Activated CD4-positive, alpha-beta T cell treated with anti-CD3 and anti-CD28 coated beads, Interleukin-2, amount 10 ng/mL, durations not matched to agents 24 days and 14 days (primary cell): ENCODE measurements around the gene ADAM10. TPM values are rescaled to one million over a fixed set of nuclear protein-coding genes. Genes with fewer than 3 reads are reported as not detected.

ENCODE experiments used
- DNase-seq: peaks from one replicate; pipeline ENCODE4 v3.0.0; 2022
- H3K27ac Mint-ChIP-seq: one replicate; pipeline ENCODE4 v1.8.0; 2022; ENCODE audit warnings: mild to moderate bottlenecking, mixed read lengths
- H3K27me3 Mint-ChIP-seq: one replicate; pipeline ENCODE4 v1.8.0; 2022; ENCODE audit warnings: mixed read lengths
- H3K36me3 Mint-ChIP-seq: one replicate; pipeline ENCODE4 v1.8.0; 2022; ENCODE audit warnings: low read depth, mild to moderate bottlenecking, mixed read lengths
- H3K4me1 Mint-ChIP-seq: one replicate; pipeline ENCODE4 v1.8.0; 2021; ENCODE audit warnings: mixed read lengths
- H3K4me3 Mint-ChIP-seq: one replicate; pipeline ENCODE4 v1.8.0; 2022; ENCODE audit warnings: mild to moderate bottlenecking, moderate library complexity, mixed read lengths
- H3K9me3 Mint-ChIP-seq: one replicate; pipeline ENCODE4 v1.8.0; 2021; ENCODE audit warnings: mixed read lengths
- intact Hi-C: fragments of 100-400 bp; cut with micrococcal nuclease; formaldehyde crosslinking; loops from one replicate; pipeline ENCODE4 v1.15.1; 2023
- total RNA-seq: library from RNA; stranded (reverse); gene quantifications from 2 replicates; pipeline ENCODE4 v1.2.3, GENCODE V29; 2022

The ADAM10 gene
- total RNA-seq, 1 donor from 2014 or later = 103 TPM

DNA sequence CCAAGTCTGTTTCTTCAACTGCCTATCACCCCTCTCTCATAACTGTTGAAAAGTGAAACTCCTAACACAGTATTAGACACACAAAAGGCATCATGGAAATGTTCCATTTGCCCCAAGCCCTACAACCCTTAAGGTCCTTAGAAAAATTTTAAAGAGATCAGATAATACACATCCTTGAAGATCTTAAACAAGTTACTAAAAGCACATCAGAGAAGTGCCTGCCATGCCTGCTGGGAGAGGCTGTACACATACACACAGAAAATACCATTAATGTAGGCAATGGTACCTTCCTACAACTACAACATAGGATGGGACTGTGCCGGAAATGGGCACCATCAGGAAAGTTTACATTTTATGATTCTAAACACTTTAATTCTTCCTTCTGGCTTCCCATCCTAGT is 3.3 kb downstream of the ADAM10 start:
- intact Hi-C loops = loop anchor here (5.0 to 10.0 kb wide), 7 partner anchors 39 to 474 kb away; partner anchors contain the start of gene CCNB2
- peak overlapping the region; percentile 37 for H3K4me3 Mint-ChIP-seq
- H3K36me3 Mint-ChIP-seq = peaks cover 33% of the 10 kb centered on the region
- H3K27me3 Mint-ChIP-seq = no peaks in the 10 kb centered on the region
- no peak overlapping the region for H3K27ac Mint-ChIP-seq
- H3K9me3 Mint-ChIP-seq = no peaks in the 10 kb centered on the region
- H3K4me1 Mint-ChIP-seq = peaks cover 55% of the 10 kb centered on the region
- DNase-seq = no peak

DNA sequence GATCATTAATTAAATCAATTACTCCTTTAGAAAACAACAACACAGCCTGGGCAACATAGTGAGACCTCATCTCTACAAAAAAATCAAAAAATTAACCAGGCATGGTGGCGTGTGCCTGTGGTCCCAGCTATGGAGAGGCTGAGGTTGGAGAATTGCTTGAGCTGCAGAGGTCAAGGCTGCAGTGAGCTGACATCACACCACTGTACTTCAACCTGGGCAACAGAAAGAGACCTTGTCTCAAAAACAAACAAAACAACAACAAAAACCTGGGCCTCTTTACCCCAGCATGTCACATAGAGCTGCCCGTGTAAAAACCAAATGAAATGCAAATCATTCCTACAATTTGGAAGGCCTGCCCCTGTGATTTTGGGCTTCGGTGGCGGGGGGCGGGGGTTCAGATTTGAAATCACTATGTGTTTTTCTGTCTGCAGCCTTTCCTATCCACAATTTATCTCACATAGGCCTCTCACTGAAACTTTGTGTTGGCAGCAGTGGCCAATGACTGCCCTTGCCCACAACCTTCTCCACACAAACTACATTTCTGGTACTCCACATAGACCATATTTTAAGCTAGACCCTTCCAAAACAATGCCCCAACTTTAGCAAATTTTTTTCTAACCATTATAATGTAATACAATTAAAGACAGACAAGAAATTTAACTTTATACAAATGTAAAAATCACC is 6.5 kb downstream of the ADAM10 start:
- DNase-seq = no peak
- Mint-ChIP-seq H3K27me3 (no peaks in the 10 kb centered on the region), H3K9me3 (no peaks in the 10 kb centered on the region), H3K4me1 (peaks cover 57% of the 10 kb centered on the region), H3K36me3 (peaks cover 29% of the 10 kb centered on the region), H3K4me3 (no peak overlapping the region), H3K27ac (peak overlapping the region; percentile 37)
- intact Hi-C loops = loop anchor here (10.0 kb wide), 1 partner anchor 362 kb away; the partner anchor contains the start of gene CCNB2

DNA sequence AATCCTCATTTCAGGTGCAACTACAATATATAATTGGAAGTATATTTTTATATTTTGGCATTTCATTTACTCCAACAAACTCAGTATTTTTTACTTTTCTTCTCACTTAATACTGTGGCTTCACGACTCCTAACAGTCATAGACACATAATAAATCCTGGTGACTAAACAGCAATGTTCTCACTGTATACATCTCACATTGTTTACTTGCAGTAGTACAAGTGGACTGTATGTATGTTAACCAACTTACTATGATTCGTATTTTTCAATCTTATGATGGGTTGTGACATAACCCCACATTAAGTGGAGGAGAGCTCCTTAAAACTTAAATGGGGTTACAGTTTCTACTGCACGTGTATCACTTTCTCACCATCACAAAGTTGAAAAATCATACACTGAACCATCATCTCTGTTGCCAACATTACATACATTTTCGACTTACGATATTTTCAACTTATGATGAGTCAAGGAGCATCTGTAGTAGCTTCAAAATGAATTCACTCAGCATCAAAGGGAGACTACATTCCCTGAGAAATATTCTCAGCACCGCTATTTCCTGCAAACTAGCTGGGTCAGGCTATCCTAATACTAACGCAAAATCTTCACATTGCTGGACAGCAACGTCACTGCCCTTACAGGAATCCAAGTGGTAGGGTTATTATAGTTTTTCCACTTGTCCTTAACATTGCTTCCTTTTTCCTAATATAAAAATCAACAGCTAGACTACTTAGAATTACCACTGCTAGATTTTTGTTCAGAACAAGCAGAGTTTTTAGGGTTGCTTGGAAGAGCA is 7.3 kb downstream of the ADAM10 start:
- Mint-ChIP-seq H3K4me1 (peaks cover 62% of the 10 kb centered on the region), H3K36me3 (peaks cover 26% of the 10 kb centered on the region), H3K4me3 (no peak overlapping the region), H3K27ac (no peak overlapping the region), H3K9me3 (no peaks in the 10 kb centered on the region), H3K27me3 (no peaks in the 10 kb centered on the region)
- intact Hi-C loops = loop anchor here (10.0 kb wide), 1 partner anchor 363 kb away; the partner anchor contains the start of gene CCNB2
- no peak for DNase-seq

DNA sequence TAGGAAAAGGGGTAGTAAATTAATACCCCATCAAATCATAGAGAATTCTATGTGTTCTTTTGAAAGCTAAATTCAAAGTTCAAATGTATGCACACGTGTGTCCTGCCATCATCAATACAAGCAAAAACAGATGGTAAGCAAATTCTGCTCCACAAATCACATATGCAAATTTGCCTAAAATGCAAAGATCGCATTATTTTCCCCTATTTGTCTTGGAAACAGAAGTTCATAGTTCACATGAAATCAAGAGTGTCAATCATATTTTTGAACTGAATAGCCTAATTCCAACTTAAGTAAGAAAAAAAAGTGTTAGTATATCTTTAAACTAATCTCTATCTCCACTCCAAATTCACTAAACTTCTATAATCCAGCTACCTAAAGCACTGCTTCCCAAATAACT is 8.5 kb downstream of the ADAM10 start:
- intact Hi-C loops = loop anchor here (10.0 kb wide), 1 partner anchor 364 kb away; the partner anchor contains the start of gene CCNB2
- Mint-ChIP-seq H3K27ac (no peak overlapping the region), H3K27me3 (no peaks in the 10 kb centered on the region)

DNA sequence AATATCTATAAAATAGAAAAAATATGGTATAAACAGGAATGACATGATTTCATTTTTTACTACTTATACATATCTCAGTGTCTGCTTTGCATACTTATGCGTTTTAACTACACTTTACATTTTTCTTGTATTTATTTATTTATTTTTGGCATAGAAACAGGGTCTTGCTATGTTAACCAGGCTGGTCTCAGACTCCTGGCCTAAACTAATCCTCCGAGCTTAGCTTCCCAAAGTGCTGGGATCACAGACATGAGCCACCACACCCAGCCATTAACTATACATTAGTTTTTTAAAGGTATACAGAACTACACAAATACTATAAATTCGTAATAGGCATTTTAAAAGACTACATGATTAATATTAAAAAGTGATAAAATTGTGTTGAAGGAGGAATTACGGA is 9.1 kb downstream of the ADAM10 start:
- no peak overlapping the region for H3K4me3 Mint-ChIP-seq
- intact Hi-C loops = loop anchor here (10.0 kb wide), 1 partner anchor 364 kb away; the partner anchor contains the start of gene CCNB2

More for the DNA sequence above, 8.5 kb downstream of the ADAM10 start:
- H3K36me3 Mint-ChIP-seq = peaks cover 23% of the 10 kb centered on the region
- peak; percentile 13 for DNase-seq
- no peak overlapping the region for H3K4me3 Mint-ChIP-seq
- H3K4me1 Mint-ChIP-seq = peaks cover 62% of the 10 kb centered on the region
- no peaks in the 10 kb centered on the region for H3K9me3 Mint-ChIP-seq

DNA sequence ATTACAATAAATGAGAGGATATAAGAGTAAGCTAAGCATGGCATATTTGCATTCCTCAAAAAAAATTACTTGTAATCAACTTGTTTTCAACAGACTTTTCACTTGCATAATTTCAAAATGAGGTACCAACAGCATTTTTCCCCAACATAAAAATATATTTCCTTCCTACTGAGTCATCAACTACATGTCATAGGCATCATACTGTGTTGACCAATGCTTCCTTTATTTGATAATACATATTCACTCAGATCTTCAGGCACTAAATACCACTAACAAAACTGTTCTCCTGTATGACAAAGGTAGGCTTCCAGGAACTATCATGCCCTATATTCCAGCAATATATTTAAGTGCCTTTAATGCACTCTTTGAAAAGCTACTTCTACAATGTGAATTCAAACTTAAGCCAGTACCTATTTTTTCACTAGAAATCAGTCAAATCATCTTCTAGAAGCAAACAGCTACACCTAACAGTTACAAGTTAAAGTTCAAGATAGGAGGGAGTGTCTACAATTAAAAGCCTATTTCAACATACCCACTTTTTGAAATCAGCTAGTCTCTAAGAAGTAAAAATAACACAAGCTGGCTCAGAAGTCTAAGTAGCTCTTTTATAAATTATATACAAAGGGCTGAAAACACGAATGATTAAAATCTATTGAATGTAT is 11.3 kb downstream of the ADAM10 start:
- no peak for DNase-seq
- intact Hi-C loops = loop anchor here (1.0 kb wide), 1 partner anchor 10 kb away; no protein-coding TSS in a partner anchor
- Mint-ChIP-seq H3K4me1 (peaks cover 54% of the 10 kb centered on the region), H3K4me3 (peak overlapping the region; percentile 22), H3K9me3 (no peaks in the 10 kb centered on the region), H3K27me3 (no peaks in the 10 kb centered on the region), H3K27ac (peak overlapping the region; percentile 81), H3K36me3 (peaks cover 15% of the 10 kb centered on the region)

More for the DNA sequence above, 9.1 kb downstream of the ADAM10 start:
- no peaks in the 10 kb centered on the region for H3K27me3 Mint-ChIP-seq
- H3K4me1 Mint-ChIP-seq = peaks cover 61% of the 10 kb centered on the region
- no peak overlapping the region for H3K27ac Mint-ChIP-seq
- H3K36me3 Mint-ChIP-seq = peaks cover 22% of the 10 kb centered on the region
- peak; percentile 3 for DNase-seq
- no peaks in the 10 kb centered on the region for H3K9me3 Mint-ChIP-seq

DNA sequence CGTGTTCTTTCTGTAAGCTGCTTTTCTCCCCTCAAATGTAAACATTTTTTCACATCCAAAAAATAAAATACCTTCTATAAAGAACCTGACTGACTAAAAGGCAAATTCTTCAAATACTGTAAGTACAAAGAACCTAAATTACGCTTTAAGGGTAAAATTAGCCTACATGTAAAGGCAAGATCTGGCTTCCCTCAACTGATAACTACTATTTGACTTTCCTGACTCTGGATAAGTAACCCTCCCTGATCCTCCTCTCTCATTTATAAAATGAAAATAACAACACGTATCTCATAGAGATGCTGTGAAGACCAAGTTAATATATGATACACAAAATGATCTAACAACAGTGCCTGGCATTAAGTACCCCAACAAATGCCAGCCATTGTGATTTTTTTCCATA is 12.2 kb downstream of the ADAM10 start:
- DNase-seq = no peak
- Mint-ChIP-seq H3K36me3 (peaks cover 14% of the 10 kb centered on the region), H3K27me3 (no peaks in the 10 kb centered on the region), H3K27ac (no peak overlapping the region), H3K4me3 (no peak overlapping the region), H3K4me1 (peaks cover 52% of the 10 kb centered on the region), H3K9me3 (no peaks in the 10 kb centered on the region)
- intact Hi-C loops = no loop called here

DNA sequence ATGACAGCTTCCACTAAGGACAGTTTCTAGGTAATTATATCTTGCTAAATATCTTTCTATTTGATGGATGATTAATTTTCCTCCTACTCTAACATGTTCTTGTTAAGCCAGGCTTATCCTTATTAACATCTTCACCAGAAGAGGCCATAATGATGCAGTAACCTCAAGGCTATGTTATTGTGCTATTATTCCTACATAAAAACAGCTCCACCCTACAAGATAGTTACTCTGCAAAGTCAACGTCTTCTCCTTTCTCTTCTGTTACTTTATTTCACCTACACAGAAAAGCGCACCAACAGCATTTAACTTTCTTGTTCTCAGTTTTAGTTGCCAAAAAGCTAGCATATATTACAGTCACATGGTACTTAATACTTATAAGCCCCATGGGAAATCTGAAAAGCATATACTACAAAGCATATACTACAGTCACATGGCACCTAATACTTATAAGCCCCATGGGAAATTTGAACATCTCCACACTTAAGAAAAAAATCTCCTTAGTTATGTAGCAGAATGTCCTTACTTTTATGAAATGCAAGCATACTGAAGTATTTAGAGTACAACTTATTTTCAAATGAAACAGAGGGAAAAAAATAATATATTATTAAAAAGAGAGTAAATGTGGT is 13.4 kb downstream of the ADAM10 start:
- DNase-seq = peak; percentile 19
- Mint-ChIP-seq H3K9me3 (no peaks in the 10 kb centered on the region), H3K27ac (no peak overlapping the region), H3K4me1 (peaks cover 50% of the 10 kb centered on the region), H3K27me3 (no peaks in the 10 kb centered on the region), H3K36me3 (peaks cover 20% of the 10 kb centered on the region), H3K4me3 (no peak overlapping the region)
- intact Hi-C loops = no loop called here

DNA sequence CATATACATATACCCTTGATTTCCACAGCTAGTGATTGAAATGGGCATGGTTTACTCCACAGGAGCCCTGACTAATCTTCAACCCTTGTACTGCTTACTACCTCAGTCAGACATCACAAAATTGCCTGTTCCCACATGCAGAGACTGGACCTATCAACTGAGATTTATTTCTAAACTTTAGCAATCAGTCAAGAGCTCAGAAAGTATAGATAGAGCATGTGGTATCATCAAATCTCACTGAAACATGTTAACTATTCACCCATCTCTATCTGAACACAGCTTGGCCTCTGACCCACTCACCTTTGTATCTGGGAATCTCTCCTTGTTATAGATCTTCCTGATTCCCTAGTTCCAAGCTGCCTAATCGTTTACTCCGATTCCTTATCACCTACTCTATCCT is 14.6 kb downstream of the ADAM10 start:
- Mint-ChIP-seq H3K4me1 (peaks cover 50% of the 10 kb centered on the region), H3K36me3 (peaks cover 27% of the 10 kb centered on the region), H3K4me3 (no peak overlapping the region), H3K9me3 (no peaks in the 10 kb centered on the region), H3K27me3 (no peaks in the 10 kb centered on the region), H3K27ac (no peak overlapping the region)
- no peak for DNase-seq
- intact Hi-C loops = no loop called here

DNA sequence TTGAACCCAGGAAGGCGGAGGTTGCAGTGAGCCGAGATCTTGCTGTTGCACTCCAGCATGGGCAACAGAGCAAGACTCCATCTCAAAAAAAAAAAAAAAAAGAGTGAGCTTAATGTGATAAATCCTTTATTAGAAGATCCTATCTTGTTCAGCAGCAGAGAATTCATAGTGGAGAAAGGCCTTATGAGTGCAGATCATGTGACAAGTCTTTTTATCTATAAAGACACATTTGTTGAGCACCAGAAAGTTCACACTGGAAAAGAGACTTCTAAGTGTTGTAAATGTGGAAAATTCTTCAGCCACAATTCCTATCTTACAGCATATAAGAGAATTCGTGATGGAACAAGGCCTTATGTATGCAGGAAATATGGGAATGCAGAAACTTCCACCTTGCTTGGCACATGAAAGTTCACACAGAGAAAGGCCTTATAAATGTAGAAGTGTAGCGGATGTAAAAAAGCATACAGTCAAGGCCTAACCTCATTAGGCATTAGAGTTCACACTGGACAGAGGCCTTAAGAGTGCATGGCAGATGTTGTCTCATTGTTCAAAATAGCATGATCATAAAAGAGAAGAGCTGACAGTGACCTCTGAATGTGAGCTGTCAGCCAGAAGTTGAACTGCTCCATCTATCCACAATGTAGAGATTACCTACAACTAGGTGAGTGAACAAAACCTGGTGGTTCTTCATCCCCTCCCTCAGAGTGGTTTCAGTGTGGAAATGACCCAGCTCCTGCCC is 16.7 kb downstream of the ADAM10 start:
- intact Hi-C loops = no loop called here
- H3K9me3 Mint-ChIP-seq = no peaks in the 10 kb centered on the region
- no peaks in the 10 kb centered on the region for H3K27me3 Mint-ChIP-seq
- H3K4me1 Mint-ChIP-seq = peaks cover 41% of the 10 kb centered on the region
- DNase-seq = no peak
- H3K36me3 Mint-ChIP-seq = peaks cover 36% of the 10 kb centered on the region
- no peak overlapping the region for H3K4me3 Mint-ChIP-seq
- no peak overlapping the region for H3K27ac Mint-ChIP-seq

DNA sequence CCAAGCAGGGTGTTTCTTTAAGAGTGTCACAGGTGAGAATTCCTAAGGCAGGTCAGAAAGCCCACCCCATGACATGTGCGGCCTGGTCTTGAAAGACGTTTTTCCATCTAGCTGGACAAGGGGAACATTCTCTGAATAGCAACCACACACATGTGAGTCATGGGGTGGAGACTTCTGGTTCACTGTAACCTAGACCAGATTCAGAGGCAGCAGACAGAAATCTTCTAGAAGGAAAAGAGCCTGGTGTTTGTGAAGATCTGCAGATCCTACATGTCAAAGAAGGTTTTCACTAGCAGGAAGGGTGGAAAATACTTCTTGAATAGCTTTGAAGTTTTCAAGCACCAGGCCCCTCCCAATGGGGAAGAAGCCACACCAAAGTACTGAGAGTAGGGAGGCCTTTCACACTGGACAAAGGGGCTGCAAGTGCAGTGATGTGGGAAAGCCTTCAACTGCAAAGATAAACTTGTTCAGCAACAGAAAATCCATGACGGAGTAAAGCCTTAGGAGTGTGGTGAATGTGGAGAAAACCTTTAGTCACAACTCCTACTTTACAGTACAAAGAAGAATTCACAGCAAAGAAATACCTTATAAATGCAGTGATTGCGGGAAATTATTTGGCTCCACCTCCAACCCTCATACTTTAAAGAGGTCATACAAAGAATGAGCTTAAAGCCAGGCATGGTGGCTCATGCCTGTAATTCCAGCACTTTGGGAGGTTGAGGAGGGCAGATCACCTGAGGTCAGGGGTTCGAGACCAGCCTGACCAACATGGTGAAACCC is 17.6 kb downstream of the ADAM10 start:
- Mint-ChIP-seq H3K27ac (no peak overlapping the region), H3K27me3 (no peaks in the 10 kb centered on the region)

DNA sequence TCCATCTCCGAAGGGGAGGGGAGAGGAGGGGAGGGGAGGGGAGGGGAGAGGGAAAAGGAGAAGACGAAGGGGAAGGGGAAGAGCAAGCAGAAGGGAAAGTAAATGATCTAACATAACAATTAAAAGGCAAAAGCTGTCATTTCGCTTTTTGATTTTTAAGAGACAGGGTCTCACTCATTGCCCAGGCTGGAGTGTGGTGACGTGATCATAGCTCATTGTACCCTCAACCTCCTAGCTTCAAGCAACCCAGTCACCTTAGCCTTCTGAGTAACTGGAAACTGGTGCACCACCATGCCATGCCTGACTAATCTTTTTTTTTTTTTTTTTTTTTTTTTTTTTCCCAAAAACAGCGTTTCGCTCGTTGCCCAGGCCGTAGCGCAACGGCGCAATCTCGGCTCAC is 22.6 kb downstream of the ADAM10 start:
- H3K27ac Mint-ChIP-seq = no peak overlapping the region
- no peak overlapping the region for H3K4me3 Mint-ChIP-seq
- peaks cover 27% of the 10 kb centered on the region for H3K36me3 Mint-ChIP-seq
- DNase-seq = no peak
- H3K4me1 Mint-ChIP-seq = peaks cover 21% of the 10 kb centered on the region
- H3K27me3 Mint-ChIP-seq = no peaks in the 10 kb centered on the region
- intact Hi-C loops = no loop called here
- H3K9me3 Mint-ChIP-seq = no peaks in the 10 kb centered on the region

More for the DNA sequence above, 17.6 kb downstream of the ADAM10 start:
- Mint-ChIP-seq H3K4me1 (peaks cover 34% of the 10 kb centered on the region), H3K36me3 (peaks cover 36% of the 10 kb centered on the region), H3K9me3 (no peaks in the 10 kb centered on the region), H3K4me3 (no peak overlapping the region)
- DNase-seq = no peak
- intact Hi-C loops = no loop called here
